ENCODE results near the gene ARHGAP26. TPM values are rescaled to one million over a fixed set of nuclear protein-coding genes. Genes with fewer than 3 reads are reported as not detected.

The ARHGAP26 gene
- total and polyA plus RNA-seq, 4 donors, result 1.8 to 16.7 (median 4.1) TPM

DNA sequence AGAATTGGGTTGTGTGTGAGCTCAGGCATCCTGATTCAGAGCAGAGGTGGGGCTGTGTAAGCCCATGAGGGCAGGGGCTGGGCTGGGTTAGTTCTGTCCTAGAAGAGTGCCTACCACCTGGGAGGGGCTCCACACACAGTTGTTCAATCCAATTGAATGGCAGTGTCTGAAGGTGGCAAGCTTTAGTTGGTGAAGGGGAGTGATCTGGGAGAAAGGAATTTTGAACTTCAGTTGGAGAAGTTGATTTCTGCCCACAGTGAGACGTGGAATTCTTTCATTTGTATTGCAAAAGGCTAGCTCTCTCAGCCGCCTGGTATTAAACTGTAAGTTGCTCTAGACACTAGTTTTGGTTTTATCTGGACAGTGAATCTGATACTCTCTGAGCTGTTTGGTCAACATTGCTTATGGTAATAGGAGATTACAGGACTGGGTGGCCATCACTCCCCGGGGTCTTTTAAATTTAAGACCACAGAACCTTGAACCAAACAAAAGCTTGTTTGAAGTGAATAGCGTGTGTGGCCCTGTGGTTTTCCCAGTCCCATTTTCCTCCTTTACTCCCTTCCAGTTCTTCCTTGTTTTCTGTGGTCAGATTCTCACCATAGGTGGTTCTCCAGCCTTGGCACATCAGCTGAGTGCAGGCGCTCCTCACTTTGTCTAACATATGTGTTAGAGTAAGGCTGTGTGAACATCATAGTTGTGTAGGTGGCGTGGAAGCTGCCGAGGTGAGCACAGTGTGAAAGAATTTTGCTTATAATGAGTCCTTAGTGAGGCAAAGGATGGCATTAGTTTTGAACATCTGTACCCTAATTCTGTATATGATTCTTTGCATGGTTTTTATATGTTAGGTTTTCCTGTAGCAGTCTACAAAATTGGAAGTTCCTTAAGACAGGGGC is 78.0 kb downstream of the ARHGAP26 start:
- Histone ChIP-seq H3K4me3 (ENCODE audit: low read depth in 1 of 3, low read length in 3 of 3) (no peak overlapping the region), H3K27ac (ENCODE audit: low read depth in 1 of 2, low read length in 2 of 2) (no peak overlapping the region), H3K36me3 (ENCODE audit: control insufficient read depth in 4 of 4, insufficient read depth in 3 of 4, low read depth in 1 of 4, low read length in 3 of 4) (no peaks in the 10 kb centered on the region), H3K9ac (ENCODE audit: low read depth in 1 of 2, low read length in 2 of 2) (no peak overlapping the region), H3K9me3 (ENCODE audit: control insufficient read depth in 4 of 4, low read length in 3 of 4) (no peaks in the 10 kb centered on the region), H3K4me1 (ENCODE audit: control insufficient read depth in 4 of 4, insufficient read depth in 4 of 4, low read length in 3 of 4) (peaks cover 0 to 15% (median 8%) of the 10 kb centered on the region in 4 donors), H3K27me3 (ENCODE audit: control insufficient read depth in 4 of 4, insufficient read depth in 4 of 4, low read length in 3 of 4) (no peaks in the 10 kb centered on the region)
- TF ChIP-seq FOXA1 (IDR thresholded peaks at IDR 0.05) (no peak), NR2F2 (IDR thresholded peaks at IDR 0.05) (no peak), TAF1 (conservative IDR thresholded peaks at IDR 0.05) (no peak), RAD21 (IDR thresholded peaks at IDR 0.05) (no peak), EGR1 (IDR thresholded peaks at IDR 0.05; ENCODE audit: low read depth in 2 of 2) (no peak), JUND (IDR thresholded peaks at IDR 0.05) (no peak), RXRA (IDR thresholded peaks at IDR 0.05) (no peak), SP1 (IDR thresholded peaks at IDR 0.05) (no peak), HNF4G (IDR thresholded peaks at IDR 0.05) (no peak)
- TF ChIP-seq, protein P1, sequence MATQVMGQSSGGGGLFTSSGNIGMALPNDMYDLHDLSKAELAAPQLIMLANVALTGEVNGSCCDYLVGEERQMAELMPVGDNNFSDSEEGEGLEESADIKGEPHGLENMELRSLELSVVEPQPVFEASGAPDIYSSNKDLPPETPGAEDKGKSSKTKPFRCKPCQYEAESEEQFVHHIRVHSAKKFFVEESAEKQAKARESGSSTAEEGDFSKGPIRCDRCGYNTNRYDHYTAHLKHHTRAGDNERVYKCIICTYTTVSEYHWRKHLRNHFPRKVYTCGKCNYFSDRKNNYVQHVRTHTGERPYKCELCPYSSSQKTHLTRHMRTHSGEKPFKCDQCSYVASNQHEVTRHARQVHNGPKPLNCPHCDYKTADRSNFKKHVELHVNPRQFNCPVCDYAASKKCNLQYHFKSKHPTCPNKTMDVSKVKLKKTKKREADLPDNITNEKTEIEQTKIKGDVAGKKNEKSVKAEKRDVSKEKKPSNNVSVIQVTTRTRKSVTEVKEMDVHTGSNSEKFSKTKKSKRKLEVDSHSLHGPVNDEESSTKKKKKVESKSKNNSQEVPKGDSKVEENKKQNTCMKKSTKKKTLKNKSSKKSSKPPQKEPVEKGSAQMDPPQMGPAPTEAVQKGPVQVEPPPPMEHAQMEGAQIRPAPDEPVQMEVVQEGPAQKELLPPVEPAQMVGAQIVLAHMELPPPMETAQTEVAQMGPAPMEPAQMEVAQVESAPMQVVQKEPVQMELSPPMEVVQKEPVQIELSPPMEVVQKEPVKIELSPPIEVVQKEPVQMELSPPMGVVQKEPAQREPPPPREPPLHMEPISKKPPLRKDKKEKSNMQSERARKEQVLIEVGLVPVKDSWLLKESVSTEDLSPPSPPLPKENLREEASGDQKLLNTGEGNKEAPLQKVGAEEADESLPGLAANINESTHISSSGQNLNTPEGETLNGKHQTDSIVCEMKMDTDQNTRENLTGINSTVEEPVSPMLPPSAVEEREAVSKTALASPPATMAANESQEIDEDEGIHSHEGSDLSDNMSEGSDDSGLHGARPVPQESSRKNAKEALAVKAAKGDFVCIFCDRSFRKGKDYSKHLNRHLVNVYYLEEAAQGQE (IDR thresholded peaks at IDR 0.05), result no peak
- DNase-seq (ENCODE audit: low spot score), result no peak
- 93% methylated on average over 7 of the region's 7 CpGs for WGBS

DNA sequence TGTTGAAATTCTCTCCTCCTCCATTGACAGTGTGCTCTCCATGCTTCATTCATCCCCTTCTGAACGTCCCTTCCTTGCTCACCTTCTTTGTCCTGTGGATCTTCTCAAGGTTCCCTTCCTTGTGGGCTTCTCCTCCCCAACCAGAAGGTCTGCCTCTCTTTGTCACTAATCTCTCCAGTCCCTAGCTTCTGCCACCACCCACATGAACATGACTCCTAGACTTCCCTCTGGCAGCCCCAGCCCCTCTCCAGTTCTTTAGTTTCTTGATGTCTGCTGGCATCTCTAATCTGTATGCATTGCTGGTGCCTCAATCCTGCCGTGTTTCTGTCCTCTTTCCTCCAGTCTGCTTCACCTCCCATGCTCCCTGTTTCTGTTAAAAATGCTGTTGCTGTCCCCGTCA is 79.3 kb downstream of the ARHGAP26 start:
- H3K4me1 ChIP-seq (ENCODE audit: control insufficient read depth in 4 of 4, insufficient read depth in 4 of 4, low read length in 3 of 4), result peaks cover 0 to 15% (median 9%) of the 10 kb centered on the region in 4 donors
- H3K36me3 ChIP-seq (ENCODE audit: control insufficient read depth in 4 of 4, insufficient read depth in 3 of 4, low read depth in 1 of 4, low read length in 3 of 4), result no peaks in the 10 kb centered on the region
- H3K9me3 ChIP-seq (ENCODE audit: control insufficient read depth in 4 of 4, low read length in 3 of 4), result no peaks in the 10 kb centered on the region
- H3K4me3 ChIP-seq (ENCODE audit: low read depth in 1 of 3, low read length in 3 of 3), result no peak overlapping the region
- H3K9ac ChIP-seq (ENCODE audit: low read depth in 1 of 2, low read length in 2 of 2), result no peak overlapping the region
- WGBS, result 84% methylated on average over 3 of the region's 3 CpGs
- no peak for DNase-seq (ENCODE audit: low spot score)
- TF ChIP-seq, protein P2, sequence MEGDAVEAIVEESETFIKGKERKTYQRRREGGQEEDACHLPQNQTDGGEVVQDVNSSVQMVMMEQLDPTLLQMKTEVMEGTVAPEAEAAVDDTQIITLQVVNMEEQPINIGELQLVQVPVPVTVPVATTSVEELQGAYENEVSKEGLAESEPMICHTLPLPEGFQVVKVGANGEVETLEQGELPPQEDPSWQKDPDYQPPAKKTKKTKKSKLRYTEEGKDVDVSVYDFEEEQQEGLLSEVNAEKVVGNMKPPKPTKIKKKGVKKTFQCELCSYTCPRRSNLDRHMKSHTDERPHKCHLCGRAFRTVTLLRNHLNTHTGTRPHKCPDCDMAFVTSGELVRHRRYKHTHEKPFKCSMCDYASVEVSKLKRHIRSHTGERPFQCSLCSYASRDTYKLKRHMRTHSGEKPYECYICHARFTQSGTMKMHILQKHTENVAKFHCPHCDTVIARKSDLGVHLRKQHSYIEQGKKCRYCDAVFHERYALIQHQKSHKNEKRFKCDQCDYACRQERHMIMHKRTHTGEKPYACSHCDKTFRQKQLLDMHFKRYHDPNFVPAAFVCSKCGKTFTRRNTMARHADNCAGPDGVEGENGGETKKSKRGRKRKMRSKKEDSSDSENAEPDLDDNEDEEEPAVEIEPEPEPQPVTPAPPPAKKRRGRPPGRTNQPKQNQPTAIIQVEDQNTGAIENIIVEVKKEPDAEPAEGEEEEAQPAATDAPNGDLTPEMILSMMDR (IDR thresholded peaks at IDR 0.05; ENCODE audit: low read depth, low read length, missing input control), result no peak
- no peak for TF ChIP-seq SP1 (IDR thresholded peaks at IDR 0.05)
- TF ChIP-seq, protein P1 (IDR thresholded peaks at IDR 0.05), result no peak
- TF ChIP-seq, protein P3, sequence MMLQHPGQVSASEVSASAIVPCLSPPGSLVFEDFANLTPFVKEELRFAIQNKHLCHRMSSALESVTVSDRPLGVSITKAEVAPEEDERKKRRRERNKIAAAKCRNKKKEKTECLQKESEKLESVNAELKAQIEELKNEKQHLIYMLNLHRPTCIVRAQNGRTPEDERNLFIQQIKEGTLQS (IDR thresholded peaks at IDR 0.05), result no peak
- TF ChIP-seq RXRA (IDR thresholded peaks at IDR 0.05), result no peak
- TF ChIP-seq NR2F2 (IDR thresholded peaks at IDR 0.05), result no peak
- no peak for TF ChIP-seq JUND (IDR thresholded peaks at IDR 0.05)
- no peak for TF ChIP-seq TAF1 (conservative IDR thresholded peaks at IDR 0.05)
- no peak overlapping the region for H3K27ac ChIP-seq (ENCODE audit: low read depth in 1 of 2, low read length in 2 of 2)
- H3K27me3 ChIP-seq (ENCODE audit: control insufficient read depth in 4 of 4, insufficient read depth in 4 of 4, low read length in 3 of 4), result no peaks in the 10 kb centered on the region

Measured in liver (tissue), 9 donors.